HEK293 (cell line): ENCODE measurements around the gene CDR2L.
"Not testable (repeated sequence)": the region's sequence is repeated elsewhere in the genome, so short reads cannot be mapped to it uniquely, and the experiment has no call there.

Experiments
- BCL11A ChIP-seq: fragments of 450-650 bp; formaldehyde crosslinking; IDR thresholded peaks from 2 replicates; pipeline ENCODE4 v1.5.1; 2016; ENCODE audit warnings: low read depth, missing biosample characterization, missing genetic modification characterization
- MYNN ChIP-seq: fragments of 450-650 bp; formaldehyde crosslinking; IDR thresholded peaks from 2 replicates; pipeline ENCODE4 v1.5.1; 2016; ENCODE audit warnings: missing biosample characterization, missing genetic modification characterization, borderline replicate concordance
- SALL2 ChIP-seq: fragments of 450-650 bp; formaldehyde crosslinking; IDR thresholded peaks from 2 replicates; pipeline ENCODE4 v1.5.0; 2017; ENCODE audit warnings: missing biosample characterization, mild to moderate bottlenecking, missing genetic modification characterization, borderline replicate concordance
- ZBTB10 ChIP-seq: fragments of 450-650 bp; formaldehyde crosslinking; IDR thresholded peaks from 2 replicates; pipeline ENCODE4 v1.5.1; 2016; ENCODE audit warnings: missing biosample characterization, missing genetic modification characterization
- ZBTB17 ChIP-seq: fragments of 450-650 bp; formaldehyde crosslinking; IDR thresholded peaks from 2 replicates; pipeline ENCODE4 v1.5.1; 2016; ENCODE audit warnings: missing biosample characterization, missing genetic modification characterization
- ZNF140 ChIP-seq: fragments of 450-650 bp; formaldehyde crosslinking; IDR thresholded peaks from 2 replicates; pipeline ENCODE4 v1.5.1; 2016; ENCODE audit warnings: missing biosample characterization, missing genetic modification characterization
- ZNF174 ChIP-seq: fragments of 450-650 bp; formaldehyde crosslinking; IDR thresholded peaks from 2 replicates; pipeline ENCODE4 v1.5.0; 2017; ENCODE audit warnings: missing biosample characterization, mild to moderate bottlenecking, missing genetic modification characterization
- ZNF274 ChIP-seq, 2 experiments: fragments of 200-500 bp in 1 of 2; fragments of 450-650 bp in 1 of 2; sonication (Bioruptor generic) in 1 of 2; formaldehyde crosslinking in 1 of 2; IDR thresholded peaks; 2 replicates each; pipeline versions ENCODE4 v1.5.1 to v1.6.1; 2014 to 2016; ENCODE audit warnings: borderline replicate concordance in 1 of 2, inconsistent platforms in 1 of 2, low read length in 1 of 2, missing biosample characterization in 1 of 2, missing genetic modification characterization in 1 of 2
- ZNF311 ChIP-seq: fragments of 450-650 bp; formaldehyde crosslinking; IDR thresholded peaks from 2 replicates; pipeline ENCODE4 v1.5.1; 2017; ENCODE audit warnings: missing biosample characterization, missing genetic modification characterization, borderline replicate concordance
- ZNF423 ChIP-seq: fragments of 450-650 bp; formaldehyde crosslinking; IDR thresholded peaks from 2 replicates; pipeline ENCODE4 v1.5.1; 2016; ENCODE audit warnings: missing biosample characterization, missing genetic modification characterization
- ZNF549 ChIP-seq: fragments of 450-650 bp; IDR thresholded peaks from 2 replicates; pipeline ENCODE4 v1.5.1; 2018; ENCODE audit warnings: missing biosample characterization, missing genetic modification characterization, mild to moderate bottlenecking, inconsistent platforms, moderate library complexity
- TF ChIP-seq, protein P1 (sequence below): fragments of 450-650 bp; formaldehyde crosslinking; IDR thresholded peaks from 2 replicates; pipeline ENCODE4 v1.5.1; 2016; ENCODE audit warnings: missing biosample characterization, missing genetic modification characterization

DNA sequence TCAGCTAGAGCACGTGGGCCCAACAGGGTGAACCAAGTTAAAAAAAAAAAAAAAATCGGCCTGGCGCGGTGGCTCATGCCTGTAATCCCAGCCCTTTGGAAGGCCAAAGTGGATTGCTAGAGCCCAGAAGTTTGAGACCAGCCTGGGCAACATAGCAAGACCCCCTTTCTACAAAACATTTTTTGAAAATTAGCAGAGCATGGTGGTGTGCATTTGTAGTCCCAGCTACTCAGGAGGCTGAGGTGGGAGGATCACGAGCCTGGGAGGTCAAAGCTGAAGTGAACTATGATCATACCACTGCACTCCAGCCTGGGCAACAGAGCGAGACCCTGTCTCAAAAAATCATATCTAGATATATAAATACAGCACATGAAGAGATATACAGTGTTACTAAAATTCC, 18.7 kb downstream of the CDR2L start:
- not testable (repeated sequence) for TF ChIP-seq ZBTB10; ZNF174 (tag by site-specific recombination); ZNF423 (tag by site-specific recombination); SALL2; BCL11A (tag by site-specific recombination); ZNF274 (IDR thresholded peaks at IDR 0.05; ENCODE audit: low read length); ZNF274 (tag by site-specific recombination; IDR thresholded peaks at IDR 0.05; ENCODE audit: borderline replicate concordance); ZNF549 (tag by site-specific recombination); ZNF311 (tag by site-specific recombination); MYNN (tag by site-specific recombination); ZNF140; ZBTB17 (tag by site-specific recombination)
- TF ChIP-seq, protein P1, sequence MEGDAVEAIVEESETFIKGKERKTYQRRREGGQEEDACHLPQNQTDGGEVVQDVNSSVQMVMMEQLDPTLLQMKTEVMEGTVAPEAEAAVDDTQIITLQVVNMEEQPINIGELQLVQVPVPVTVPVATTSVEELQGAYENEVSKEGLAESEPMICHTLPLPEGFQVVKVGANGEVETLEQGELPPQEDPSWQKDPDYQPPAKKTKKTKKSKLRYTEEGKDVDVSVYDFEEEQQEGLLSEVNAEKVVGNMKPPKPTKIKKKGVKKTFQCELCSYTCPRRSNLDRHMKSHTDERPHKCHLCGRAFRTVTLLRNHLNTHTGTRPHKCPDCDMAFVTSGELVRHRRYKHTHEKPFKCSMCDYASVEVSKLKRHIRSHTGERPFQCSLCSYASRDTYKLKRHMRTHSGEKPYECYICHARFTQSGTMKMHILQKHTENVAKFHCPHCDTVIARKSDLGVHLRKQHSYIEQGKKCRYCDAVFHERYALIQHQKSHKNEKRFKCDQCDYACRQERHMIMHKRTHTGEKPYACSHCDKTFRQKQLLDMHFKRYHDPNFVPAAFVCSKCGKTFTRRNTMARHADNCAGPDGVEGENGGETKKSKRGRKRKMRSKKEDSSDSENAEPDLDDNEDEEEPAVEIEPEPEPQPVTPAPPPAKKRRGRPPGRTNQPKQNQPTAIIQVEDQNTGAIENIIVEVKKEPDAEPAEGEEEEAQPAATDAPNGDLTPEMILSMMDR (tag by site-specific recombination): not testable (repeated sequence)
